IMR-90 (cell line): ENCODE data around the gene SPRR3. TPM values are rescaled to one million over a fixed set of nuclear protein-coding genes. Genes with fewer than 3 reads are reported as not detected.

Experiments used
- ATAC-seq: fragments of 200-7000 bp; cut with Tn5 transposase; 2 replicates; pipeline ENCODE4 v1.9.1; 2020; ENCODE audit warnings: low read depth, mild to moderate bottlenecking, moderate library complexity
- BruUV-seq: library from RNA; stranded (reverse); fragments of 400-500 nt; replicated peaks from 2 replicates; lab custom pipeline; 2021; lab: Mats Ljungman, UMichigan
- CTCF ChIA-PET: fragments of 300-600 bp; formaldehyde crosslinking; extraction: SDS; loops from one replicate; lab custom pipeline; 2021; ENCODE audit warnings: antibody characterized with exemption; lab: Yijun Ruan, JAX
- POLR2A ChIA-PET: fragments of 300-600 bp; sonication (Branson Sonifier 250); formaldehyde crosslinking; loops from one replicate; lab custom pipeline; 2022; ENCODE audit warnings: antibody characterized with exemption; ENCODE audit not compliant: unreplicated experiment; lab: Charles Lee
- DNase-seq: peaks from one replicate; pipeline ENCODE4 v3.0.0; 2013
- H2AFZ ChIP-seq: replicated peaks from 2 replicates; pipeline ENCODE3; 2013; ENCODE audit warnings: low read length, mild to moderate bottlenecking; ENCODE audit not compliant: poor library complexity
- H2AK5ac ChIP-seq: 2 replicates; pipeline ENCODE4 v1.6.1; 2013; ENCODE audit warnings: low read depth, low read length, inconsistent platforms
- H2AK9ac ChIP-seq: replicated peaks from 2 replicates; pipeline ENCODE3; 2013; ENCODE audit warnings: mild to moderate bottlenecking, low read depth, low read length, moderate library complexity; ENCODE audit not compliant: poor library complexity
- H2BK120ac ChIP-seq: 2 replicates; pipeline ENCODE4 v1.6.1; 2013; ENCODE audit warnings: low read depth, low read length, inconsistent platforms
- H2BK15ac ChIP-seq: 3 replicates; pipeline ENCODE4 v1.6.1; 2013; ENCODE audit warnings: low read depth, low read length, inconsistent platforms
- H2BK20ac ChIP-seq: 2 replicates; pipeline ENCODE4 v1.6.1; 2013; ENCODE audit warnings: low read depth, mild to moderate bottlenecking, inconsistent platforms, low read length, moderate library complexity
- H2BK5ac ChIP-seq: 2 replicates; pipeline ENCODE4 v1.6.1; 2013; ENCODE audit warnings: mild to moderate bottlenecking, low read depth, low read length, inconsistent platforms; ENCODE audit not compliant: poor library complexity, severe bottlenecking
- H3K14ac ChIP-seq: replicated peaks from 2 replicates; pipeline ENCODE4 v1.6.1; 2013; ENCODE audit warnings: low read depth, low read length, inconsistent platforms
- H3K18ac ChIP-seq: 2 replicates; pipeline ENCODE4 v1.6.1; 2013; ENCODE audit warnings: low read depth, low read length, control low read depth
- H3K23ac ChIP-seq: 2 replicates; pipeline ENCODE4 v1.6.1; 2013; ENCODE audit warnings: low read depth, low read length, inconsistent platforms
- H3K27ac ChIP-seq: 2 replicates; pipeline ENCODE4 v1.5.1; 2013; ENCODE audit warnings: mild to moderate bottlenecking, control low read depth, low read length; ENCODE audit not compliant: insufficient read depth
- H3K27me3 ChIP-seq: 2 replicates; pipeline ENCODE4 v1.6.1; 2013; ENCODE audit warnings: low read length; ENCODE audit not compliant: control insufficient read depth, insufficient read depth
- H3K36me3 ChIP-seq: 2 replicates; pipeline ENCODE4 v1.6.1; 2013; ENCODE audit warnings: low read length, mixed read lengths; ENCODE audit not compliant: control insufficient read depth, insufficient read depth
- H3K4ac ChIP-seq: 2 replicates; pipeline ENCODE4 v1.6.1; 2013; ENCODE audit warnings: low read depth, low read length, inconsistent platforms
- H3K4me1 ChIP-seq: 2 replicates; pipeline ENCODE4 v1.6.1; 2013; ENCODE audit warnings: low read length, mixed read lengths; ENCODE audit not compliant: control insufficient read depth, insufficient read depth
- H3K4me2 ChIP-seq: 2 replicates; pipeline ENCODE4 v1.6.1; 2013; ENCODE audit warnings: low read depth, mild to moderate bottlenecking, control low read depth, low read length, moderate library complexity
- H3K4me3 ChIP-seq: 2 replicates; pipeline ENCODE4 v1.5.1; 2013; ENCODE audit warnings: low read depth, mild to moderate bottlenecking, control low read depth, low read length, moderate library complexity; ENCODE audit not compliant: insufficient read depth
- H3K56ac ChIP-seq: 2 replicates; pipeline ENCODE4 v1.6.1; 2013; ENCODE audit warnings: low read length, inconsistent platforms; ENCODE audit not compliant: insufficient read depth; ENCODE audit errors: extremely low read depth
- H3K79me1 ChIP-seq, 2 experiments: 2 replicates each; pipeline ENCODE4 v1.6.1; 2013; ENCODE audit warnings: low read length in 2 of 2, inconsistent platforms in 1 of 2, low read depth in 1 of 2
- H3K9ac ChIP-seq: 2 replicates; pipeline ENCODE4 v1.6.1; 2013; ENCODE audit warnings: low read depth, low read length, control low read depth
- H3K9me1 ChIP-seq: 2 replicates; pipeline ENCODE4 v1.6.1; 2013; ENCODE audit warnings: low read length, inconsistent platforms; ENCODE audit not compliant: insufficient read depth
- H3K9me3 ChIP-seq: 2 replicates; pipeline ENCODE4 v1.6.1; 2013; ENCODE audit warnings: low read length; ENCODE audit not compliant: control insufficient read depth, insufficient read depth
- H4K20me1 ChIP-seq: 2 replicates; pipeline ENCODE4 v1.6.1; 2013; ENCODE audit warnings: low read length, inconsistent platforms; ENCODE audit not compliant: insufficient read depth
- H4K5ac ChIP-seq: 2 replicates; pipeline ENCODE4 v1.6.1; 2013; ENCODE audit warnings: mild to moderate bottlenecking, low read depth, low read length, control low read depth
- H4K8ac ChIP-seq, 2 experiments: 2 replicates each; pipeline ENCODE4 v1.6.1; 2013; ENCODE audit warnings: low read depth in 2 of 2, low read length in 2 of 2, control low read depth in 1 of 2, inconsistent platforms in 1 of 2
- H4K91ac ChIP-seq: 2 replicates; pipeline ENCODE4 v1.6.1; 2013; ENCODE audit warnings: low read depth, low read length, inconsistent platforms; ENCODE audit not compliant: insufficient read depth
- BHLHE40 ChIP-seq: fragments of 150-350 bp; IDR thresholded peaks from 2 replicates; pipeline ENCODE4 v1.6.1; 2016; ENCODE audit warnings: mild to moderate bottlenecking, low read depth, low read length
- CEBPB ChIP-seq: IDR thresholded peaks from 2 replicates; pipeline ENCODE4 v1.6.1; 2012; ENCODE audit warnings: low read depth, low read length, improper control_type of control experiment
- CHD1 ChIP-seq: IDR thresholded peaks from 2 replicates; pipeline ENCODE4 v1.6.1; 2012; ENCODE audit warnings: low read depth, low read length, improper control_type of control experiment
- ELK1 ChIP-seq: fragments of 150-350 bp; IDR thresholded peaks from 2 replicates; pipeline ENCODE4 v1.6.1; 2016; ENCODE audit warnings: low read depth, mild to moderate bottlenecking, low read length, moderate library complexity, borderline replicate concordance
- FOS ChIP-seq: fragments of 150-350 bp; IDR thresholded peaks from 2 replicates; pipeline ENCODE4 v1.6.1; 2016; ENCODE audit warnings: low read depth, low read length
- MAFK ChIP-seq: IDR thresholded peaks from 2 replicates; pipeline ENCODE4 v1.6.1; 2012; ENCODE audit warnings: low read depth, low read length, improper control_type of control experiment
- MAZ ChIP-seq: IDR thresholded peaks from 2 replicates; pipeline ENCODE4 v1.6.1; 2012; ENCODE audit warnings: low read depth, mild to moderate bottlenecking, low read length, improper control_type of control experiment, moderate library complexity, borderline replicate concordance
- MXI1 ChIP-seq: IDR thresholded peaks from 2 replicates; pipeline ENCODE4 v1.6.1; 2012; ENCODE audit warnings: low read depth, mild to moderate bottlenecking, low read length, moderate library complexity, borderline replicate concordance
- NFE2L2 ChIP-seq: fragments of 150-350 bp; IDR thresholded peaks from 2 replicates; pipeline ENCODE4 v1.6.1; 2016; ENCODE audit warnings: low read depth, mild to moderate bottlenecking, low read length
- POLR2A ChIP-seq: IDR thresholded peaks from 2 replicates; pipeline ENCODE4 v1.6.1; 2012; ENCODE audit warnings: mild to moderate bottlenecking, low read depth, low read length
- RAD21 ChIP-seq: IDR thresholded peaks from 2 replicates; pipeline ENCODE4 v1.6.1; 2012; ENCODE audit warnings: low read length, improper control_type of control experiment
- RCOR1 ChIP-seq: IDR thresholded peaks from 2 replicates; pipeline ENCODE4 v1.6.1; 2012; ENCODE audit warnings: mild to moderate bottlenecking, low read length, improper control_type of control experiment; ENCODE audit not compliant: insufficient replicate concordance
- RFX5 ChIP-seq: IDR thresholded peaks from 2 replicates; pipeline ENCODE4 v1.8.0; 2012; ENCODE audit warnings: low read depth, mild to moderate bottlenecking, low read length, moderate library complexity
- SMC3 ChIP-seq: fragments of 150-350 bp; IDR thresholded peaks from 2 replicates; pipeline ENCODE4 v1.6.1; 2016; ENCODE audit warnings: low read depth, mild to moderate bottlenecking, antibody characterized with exemption, low read length, moderate library complexity
- WGBS, 2 experiments: methylation state at CpG; one replicate each; pipeline versions ENCODE4 v1.1.5 to v1.1.7; 2013; ENCODE audit warnings: missing lambda C conversion rate in 2 of 2; ENCODE audit not compliant: insufficient read length in 1 of 2; ENCODE audit errors: extremely low coverage in 2 of 2; 5-methylcytosine and 5-hydroxymethylcytosine counted together
- dilution Hi-C: fragments of 300-500 bp; cut with HindIII; formaldehyde crosslinking; loops from one replicate; pipeline ENCODE4 v1.14.3; 2018; ENCODE audit warnings: low sequenced_read_pairs; ENCODE audit not compliant: unreplicated experiment
- in situ Hi-C: fragments of 300-500 bp; cut with MboI; formaldehyde crosslinking; loops from 3 replicates; pipeline ENCODE4 v1.14.3; 2019; ENCODE audit warnings: low sequenced_read_pairs, inconsistent platforms, mixed read lengths
- intact Hi-C: fragments of 100-400 bp; cut with micrococcal nuclease; formaldehyde crosslinking; loops from 2 replicates; pipeline ENCODE4 v1.10.0; 2022
- polyA plus RNA-seq, 3 experiments: library from polyadenylated mRNA; depleted of rRNA; stranded (reverse); fragments of >200 nt; gene quantifications; 2 replicates each; pipeline ENCODE4 v1.2.3, GENCODE V29; 2012; ENCODE audit warnings: low replicate concordance in 1 of 3
- total RNA-seq: library from RNA; depleted of rRNA; stranded (reverse); fragments of >200 nt; gene quantifications from 2 replicates; pipeline ENCODE4 v1.2.3, GENCODE V29; 2012
- TF ChIP-seq, protein P1 (sequence below): conservative IDR thresholded peaks from 2 replicates; pipeline ENCODE4 v1.5.1; 2012; ENCODE audit warnings: mild to moderate bottlenecking, low read depth, low read length, improper control_type of control experiment
- TF ChIP-seq, protein P2 (sequence below): fragments of 150-350 bp; IDR thresholded peaks from 2 replicates; pipeline ENCODE4 v1.6.1; 2017; ENCODE audit warnings: mild to moderate bottlenecking, antibody characterized with exemption, low read length, low read depth

The SPRR3 gene
- total and polyA plus RNA-seq, 2 of the 4 experiments (the other 2 are of a cell fraction): not detected

- Histone ChIP-seq H3K4me2 (no peak overlapping the region), H2BK15ac (no peak overlapping the region), H3K9ac (no peak overlapping the region), H3K27me3 (no peaks in the 10 kb centered on the region), H2AK5ac (no peak overlapping the region), H3K23ac (no peak overlapping the region), H3K79me1 (no peaks in the 10 kb centered on the region), H4K8ac (no peak overlapping the region), H2BK120ac (no peak overlapping the region), H2AK9ac (no peak overlapping the region), H3K56ac (no peak overlapping the region), H2BK5ac (no peak overlapping the region), H2BK20ac (no peak overlapping the region), H3K4ac (no peak overlapping the region), H3K4me3 (no peak overlapping the region), H3K9me3 (no peaks in the 10 kb centered on the region), H3K9me1 (no peaks in the 10 kb centered on the region), H3K36me3 (no peaks in the 10 kb centered on the region), H3K14ac (no peak overlapping the region), H3K18ac (no peak overlapping the region), H3K27ac (no peak overlapping the region), H4K20me1 (no peaks in the 10 kb centered on the region), H3K4me1 (no peaks in the 10 kb centered on the region), H4K91ac (no peak overlapping the region), H4K5ac (no peak overlapping the region), H2AFZ (no peak overlapping the region)
- intact Hi-C loops: no loop called here
- in situ Hi-C loops: no loop called here
- ATAC-seq (no peak), DNase-seq (no peak)
- no CpG with 5 or more reads among the region's 1 CpG for WGBS, 2 experiments
- CTCF ChIA-PET: no interaction called here
- TF ChIP-seq FOS (no peak), RAD21 (no peak), ELK1 (no peak), CHD1 (no peak), POLR2A (no peak), BHLHE40 (no peak), NFE2L2 (no peak), SMC3 (no peak), MXI1 (no peak), CEBPB (no peak), MAZ (no peak), RCOR1 (no peak), MAFK (no peak), RFX5 (no peak)
- TF ChIP-seq, protein P1, sequence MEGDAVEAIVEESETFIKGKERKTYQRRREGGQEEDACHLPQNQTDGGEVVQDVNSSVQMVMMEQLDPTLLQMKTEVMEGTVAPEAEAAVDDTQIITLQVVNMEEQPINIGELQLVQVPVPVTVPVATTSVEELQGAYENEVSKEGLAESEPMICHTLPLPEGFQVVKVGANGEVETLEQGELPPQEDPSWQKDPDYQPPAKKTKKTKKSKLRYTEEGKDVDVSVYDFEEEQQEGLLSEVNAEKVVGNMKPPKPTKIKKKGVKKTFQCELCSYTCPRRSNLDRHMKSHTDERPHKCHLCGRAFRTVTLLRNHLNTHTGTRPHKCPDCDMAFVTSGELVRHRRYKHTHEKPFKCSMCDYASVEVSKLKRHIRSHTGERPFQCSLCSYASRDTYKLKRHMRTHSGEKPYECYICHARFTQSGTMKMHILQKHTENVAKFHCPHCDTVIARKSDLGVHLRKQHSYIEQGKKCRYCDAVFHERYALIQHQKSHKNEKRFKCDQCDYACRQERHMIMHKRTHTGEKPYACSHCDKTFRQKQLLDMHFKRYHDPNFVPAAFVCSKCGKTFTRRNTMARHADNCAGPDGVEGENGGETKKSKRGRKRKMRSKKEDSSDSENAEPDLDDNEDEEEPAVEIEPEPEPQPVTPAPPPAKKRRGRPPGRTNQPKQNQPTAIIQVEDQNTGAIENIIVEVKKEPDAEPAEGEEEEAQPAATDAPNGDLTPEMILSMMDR: no peak
- TF ChIP-seq, protein P2, sequence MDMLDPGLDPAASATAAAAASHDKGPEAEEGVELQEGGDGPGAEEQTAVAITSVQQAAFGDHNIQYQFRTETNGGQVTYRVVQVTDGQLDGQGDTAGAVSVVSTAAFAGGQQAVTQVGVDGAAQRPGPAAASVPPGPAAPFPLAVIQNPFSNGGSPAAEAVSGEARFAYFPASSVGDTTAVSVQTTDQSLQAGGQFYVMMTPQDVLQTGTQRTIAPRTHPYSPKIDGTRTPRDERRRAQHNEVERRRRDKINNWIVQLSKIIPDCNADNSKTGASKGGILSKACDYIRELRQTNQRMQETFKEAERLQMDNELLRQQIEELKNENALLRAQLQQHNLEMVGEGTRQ: no peak
- POLR2A ChIA-PET: no interaction called here
- dilution Hi-C loops: no loop called here
- BruUV-seq: no TSS peak
Observed at GRCh38 chr1:153028766-153029165, 27.2 kb downstream of the SPRR3 start.
